Nephron progenitor cell (in vitro differentiated cells): ENCODE measurements around the gene YKT6.
A peak's percentile ranks its signal among the peaks of the same experiment; 100 is the strongest.

Source experiments
- DNase-seq: peaks from one replicate; pipeline ENCODE4 v3.0.0; 2021
- H3K27ac Mint-ChIP-seq: 2 replicates; pipeline ENCODE4 v1.8.0; 2021; ENCODE audit warnings: mild to moderate bottlenecking, moderate library complexity, mixed read lengths
- H3K27me3 Mint-ChIP-seq: 2 replicates; pipeline ENCODE4 v1.8.0; 2021; ENCODE audit warnings: mild to moderate bottlenecking, low read depth, mixed read lengths; ENCODE audit not compliant: poor library complexity
- H3K36me3 Mint-ChIP-seq: 2 replicates; pipeline ENCODE4 v1.8.0; 2021; ENCODE audit warnings: low read depth, mixed read lengths
- H3K4me1 Mint-ChIP-seq: 2 replicates; pipeline ENCODE4 v1.8.0; 2021; ENCODE audit warnings: mixed read lengths
- H3K4me3 Mint-ChIP-seq: 2 replicates; pipeline ENCODE4 v1.8.0; 2021; ENCODE audit warnings: mild to moderate bottlenecking, moderate library complexity, mixed read lengths
- H3K9me3 Mint-ChIP-seq: 2 replicates; pipeline ENCODE4 v1.8.0; 2021; ENCODE audit warnings: mild to moderate bottlenecking, moderate library complexity, mixed read lengths
- TF ChIP-seq, protein P1 (sequence below): fragments of 200-600 bp; sonication (generic); IDR thresholded peaks from 2 replicates; pipeline ENCODE4 v1.5.0; 2021; ENCODE audit warnings: antibody characterized with exemption

Gene YKT6

DNA sequence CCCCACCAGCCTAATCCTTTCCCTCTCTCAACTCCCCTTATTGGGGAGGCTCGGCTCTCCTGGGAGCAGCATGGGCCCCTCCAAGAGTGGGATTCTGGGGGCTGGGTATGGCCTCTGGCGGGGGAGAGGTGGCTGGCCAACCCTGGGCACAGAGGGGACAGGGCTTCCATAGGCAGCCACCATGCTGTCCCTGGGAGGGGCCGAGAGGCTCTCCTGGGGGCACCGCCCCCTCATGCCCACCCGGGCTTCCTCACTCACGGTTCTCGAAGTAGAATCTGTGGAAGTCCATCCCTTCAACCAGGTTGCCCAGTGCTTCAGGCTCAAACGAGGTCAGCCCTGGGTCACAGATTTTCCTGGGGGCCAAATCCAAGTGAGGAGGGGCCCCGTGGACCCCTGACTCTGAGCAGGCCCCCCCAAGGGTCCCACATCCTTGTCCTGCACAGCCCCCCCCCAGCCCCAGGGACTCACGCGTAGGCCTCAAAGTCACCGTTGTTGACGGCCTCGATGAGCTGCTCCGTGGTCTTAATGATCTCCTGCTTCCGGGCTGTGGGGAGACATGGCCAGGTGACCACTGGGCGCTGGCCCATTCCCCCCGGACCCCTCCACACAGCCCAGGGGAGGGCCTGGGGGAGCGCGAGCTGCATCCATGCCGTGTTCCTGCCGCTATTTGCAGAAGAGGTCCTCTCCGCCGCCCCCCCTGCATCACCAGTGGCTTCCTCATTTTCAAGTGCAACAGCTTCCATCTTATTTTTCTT lies 19.8 kb downstream of the YKT6 start:
- peaks cover 3% of the 10 kb centered on the region for H3K27me3 Mint-ChIP-seq
- DNase-seq = no peak
- TF ChIP-seq, protein P1, sequence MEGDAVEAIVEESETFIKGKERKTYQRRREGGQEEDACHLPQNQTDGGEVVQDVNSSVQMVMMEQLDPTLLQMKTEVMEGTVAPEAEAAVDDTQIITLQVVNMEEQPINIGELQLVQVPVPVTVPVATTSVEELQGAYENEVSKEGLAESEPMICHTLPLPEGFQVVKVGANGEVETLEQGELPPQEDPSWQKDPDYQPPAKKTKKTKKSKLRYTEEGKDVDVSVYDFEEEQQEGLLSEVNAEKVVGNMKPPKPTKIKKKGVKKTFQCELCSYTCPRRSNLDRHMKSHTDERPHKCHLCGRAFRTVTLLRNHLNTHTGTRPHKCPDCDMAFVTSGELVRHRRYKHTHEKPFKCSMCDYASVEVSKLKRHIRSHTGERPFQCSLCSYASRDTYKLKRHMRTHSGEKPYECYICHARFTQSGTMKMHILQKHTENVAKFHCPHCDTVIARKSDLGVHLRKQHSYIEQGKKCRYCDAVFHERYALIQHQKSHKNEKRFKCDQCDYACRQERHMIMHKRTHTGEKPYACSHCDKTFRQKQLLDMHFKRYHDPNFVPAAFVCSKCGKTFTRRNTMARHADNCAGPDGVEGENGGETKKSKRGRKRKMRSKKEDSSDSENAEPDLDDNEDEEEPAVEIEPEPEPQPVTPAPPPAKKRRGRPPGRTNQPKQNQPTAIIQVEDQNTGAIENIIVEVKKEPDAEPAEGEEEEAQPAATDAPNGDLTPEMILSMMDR = no peak
- H3K4me1 Mint-ChIP-seq = peaks cover 60% of the 10 kb centered on the region
- no peak overlapping the region for H3K4me3 Mint-ChIP-seq
- no peaks in the 10 kb centered on the region for H3K36me3 Mint-ChIP-seq
- H3K9me3 Mint-ChIP-seq = no peaks in the 10 kb centered on the region
- H3K27ac Mint-ChIP-seq = no peak overlapping the region

DNA sequence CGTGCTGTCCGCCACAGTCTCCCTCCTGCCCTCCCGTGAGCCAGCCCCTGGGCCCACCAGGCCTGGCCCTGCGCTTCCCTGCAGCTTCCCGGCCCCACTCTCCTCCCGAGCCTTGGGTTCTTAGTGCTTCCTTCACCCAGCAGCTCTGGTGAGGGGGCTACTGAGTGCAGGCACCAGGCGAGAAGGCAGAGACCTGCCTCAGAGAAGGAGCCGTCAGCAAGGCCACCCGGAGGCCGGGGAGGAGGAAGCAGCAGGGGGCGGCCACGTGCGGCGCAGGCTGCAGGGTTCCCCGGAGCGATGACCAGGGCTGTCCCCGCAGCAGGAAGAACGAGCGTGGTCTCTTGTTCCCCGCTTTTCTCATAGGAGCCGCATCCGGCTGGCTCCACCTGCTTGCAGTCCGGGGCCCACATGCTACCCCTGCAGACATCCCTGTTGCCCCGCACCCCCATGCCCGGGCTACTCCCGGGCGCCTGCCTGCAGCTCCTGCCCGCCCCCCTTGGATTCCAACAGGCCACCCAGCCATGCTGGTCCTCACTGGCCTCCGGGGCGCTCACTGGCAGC lies 20.5 kb downstream of the YKT6 start:
- Mint-ChIP-seq H3K9me3 (no peaks in the 10 kb centered on the region), H3K36me3 (no peaks in the 10 kb centered on the region), H3K27ac (no peak overlapping the region), H3K4me3 (no peak overlapping the region), H3K27me3 (peaks cover 6% of the 10 kb centered on the region), H3K4me1 (peaks cover 58% of the 10 kb centered on the region)
- DNase-seq = peak; percentile 50
- TF ChIP-seq, protein P1 = no peak

DNA sequence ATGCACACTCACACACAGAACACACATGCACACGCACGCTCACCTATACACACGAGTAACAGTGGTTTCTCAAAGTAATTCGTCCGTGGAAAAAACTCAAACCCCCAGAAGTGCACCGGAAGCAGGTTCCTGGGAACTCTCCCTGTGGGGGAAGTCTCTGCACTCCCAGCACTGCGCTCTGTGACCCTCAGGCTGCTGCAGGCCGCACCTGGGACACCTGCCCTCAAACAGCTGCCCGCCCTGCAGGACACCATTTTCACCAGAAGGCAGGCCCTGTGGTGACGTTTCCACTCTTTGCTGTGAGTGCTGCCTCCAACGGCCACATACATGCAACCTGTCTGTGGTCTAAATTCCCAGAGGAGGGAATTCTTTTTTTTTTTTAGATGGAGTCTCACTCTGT lies 21.3 kb downstream of the YKT6 start:
- Mint-ChIP-seq H3K36me3 (no peaks in the 10 kb centered on the region), H3K4me3 (no peak overlapping the region), H3K27me3 (peaks cover 9% of the 10 kb centered on the region), H3K9me3 (no peaks in the 10 kb centered on the region), H3K4me1 (peaks cover 51% of the 10 kb centered on the region), H3K27ac (no peak overlapping the region)
- TF ChIP-seq, protein P1 = no peak
- DNase-seq = no peak

DNA sequence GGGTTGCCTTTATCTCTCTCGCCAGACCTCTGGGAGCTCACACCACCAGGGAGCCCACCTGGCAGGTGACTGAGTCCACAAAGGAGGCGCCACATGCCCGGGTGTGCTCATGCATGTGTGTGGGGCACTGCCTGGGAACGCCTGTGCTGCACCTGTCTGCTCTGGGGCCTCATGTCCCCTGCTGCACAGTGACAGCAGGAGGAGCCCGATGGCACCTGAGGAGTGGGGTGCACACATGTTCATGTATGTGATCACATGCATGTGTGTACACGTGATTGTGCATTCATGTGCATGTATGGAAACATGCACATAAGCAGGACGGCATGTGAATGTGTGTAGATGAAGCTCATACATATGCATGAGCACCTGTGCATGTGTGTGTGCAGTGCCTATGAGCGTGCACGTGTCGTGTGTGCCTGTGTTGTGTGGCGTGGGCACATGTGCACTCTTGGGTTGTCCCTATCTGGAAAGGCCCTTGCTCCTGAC lies 22.0 kb downstream of the YKT6 start:
- TF ChIP-seq, protein P1 = no peak
- peaks cover 43% of the 10 kb centered on the region for H3K4me1 Mint-ChIP-seq
- H3K27ac Mint-ChIP-seq = no peak overlapping the region
- H3K9me3 Mint-ChIP-seq = no peaks in the 10 kb centered on the region
- no peaks in the 10 kb centered on the region for H3K36me3 Mint-ChIP-seq
- peaks cover 9% of the 10 kb centered on the region for H3K27me3 Mint-ChIP-seq
- H3K4me3 Mint-ChIP-seq = no peak overlapping the region
- DNase-seq = no peak

DNA sequence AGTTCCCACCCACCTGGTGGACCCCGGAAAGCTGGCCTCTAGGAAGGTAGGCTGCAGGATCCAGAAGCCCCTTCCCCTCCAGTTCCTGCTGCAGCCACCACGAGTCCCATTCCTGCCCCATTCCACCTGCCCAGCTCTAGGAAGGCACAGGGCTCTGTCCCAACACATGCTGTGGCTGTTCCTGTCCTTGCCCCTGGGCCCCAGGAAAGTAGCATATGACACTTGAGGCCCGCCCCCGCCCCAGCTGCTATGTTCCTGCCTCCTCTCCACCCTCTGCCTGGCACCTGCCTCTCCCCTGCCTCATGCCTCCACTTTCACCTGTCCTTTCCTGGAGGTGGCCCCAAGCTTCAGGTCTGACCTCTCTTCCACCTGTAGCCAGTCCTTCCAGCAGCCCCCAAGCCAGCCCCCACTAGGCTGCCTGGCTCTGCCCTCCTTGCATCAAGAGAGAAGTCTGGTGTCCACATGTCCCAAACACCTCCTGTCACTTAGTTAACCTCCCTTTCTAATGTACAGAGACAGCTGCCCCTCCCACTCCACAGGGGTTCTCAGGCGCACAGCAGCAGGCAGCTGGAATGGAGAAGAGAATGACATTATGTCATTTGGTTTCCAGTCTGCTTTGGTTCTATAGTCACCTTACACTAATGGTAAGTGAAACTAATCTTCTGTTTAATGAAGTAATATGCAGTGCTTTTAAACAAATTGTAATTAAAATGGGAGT lies 22.7 kb downstream of the YKT6 start:
- no peaks in the 10 kb centered on the region for H3K36me3 Mint-ChIP-seq
- no peak for DNase-seq
- TF ChIP-seq, protein P1 = no peak
- H3K4me3 Mint-ChIP-seq = no peak overlapping the region
- H3K27ac Mint-ChIP-seq = no peak overlapping the region
- no peaks in the 10 kb centered on the region for H3K9me3 Mint-ChIP-seq
- H3K4me1 Mint-ChIP-seq = peaks cover 36% of the 10 kb centered on the region
- peaks cover 9% of the 10 kb centered on the region for H3K27me3 Mint-ChIP-seq
